HUES48 (cell line): ENCODE results near the gene PDE4D.

Source experiments
- H3K27ac ChIP-seq: one replicate; pipeline ENCODE4 v1.7.0; 2013; ENCODE audit warnings: low read depth, low read length, inconsistent platforms
- H3K27me3 ChIP-seq: 2 replicates; pipeline ENCODE4 v1.6.1; 2013; ENCODE audit warnings: mild to moderate bottlenecking, low read length; ENCODE audit not compliant: control insufficient read depth, insufficient read depth
- H3K36me3 ChIP-seq: 2 replicates; pipeline ENCODE4 v1.6.1; 2013; ENCODE audit warnings: low read length; ENCODE audit not compliant: control insufficient read depth, insufficient read depth
- H3K4me1 ChIP-seq: 2 replicates; pipeline ENCODE4 v1.6.1; 2013; ENCODE audit warnings: mild to moderate bottlenecking, low read length; ENCODE audit not compliant: control insufficient read depth, insufficient read depth
- H3K4me3 ChIP-seq: 2 replicates; pipeline ENCODE4 v1.5.1; 2013; ENCODE audit warnings: mild to moderate bottlenecking, low read depth, low read length
- H3K9ac ChIP-seq: 2 replicates; pipeline ENCODE4 v1.6.1; 2013; ENCODE audit warnings: mild to moderate bottlenecking, low read depth, low read length, moderate library complexity
- H3K9me3 ChIP-seq: 2 replicates; pipeline ENCODE4 v1.6.1; 2013; ENCODE audit warnings: low read length; ENCODE audit not compliant: control insufficient read depth, insufficient read depth

PDE4D gene

GRCh38 chr5:59371525-59372127 lies 521.9 kb downstream of the PDE4D start:
- H3K9me3 ChIP-seq, result no peaks in the 10 kb centered on the region
- H3K27ac ChIP-seq, result no peak overlapping the region
- no peak overlapping the region for H3K4me3 ChIP-seq
- no peaks in the 10 kb centered on the region for H3K27me3 ChIP-seq
- H3K9ac ChIP-seq, result no peak overlapping the region
- no peaks in the 10 kb centered on the region for H3K36me3 ChIP-seq
- H3K4me1 ChIP-seq, result peaks cover 9% of the 10 kb centered on the region; the same call in 1 of the 2 replicates

- Histone ChIP-seq H3K4me1 (peaks cover 9% of the 10 kb centered on the region; the same call in 1 of the 2 replicates), H3K4me3 (no peak overlapping the region), H3K36me3 (no peaks in the 10 kb centered on the region), H3K9ac (no peak overlapping the region), H3K9me3 (no peaks in the 10 kb centered on the region), H3K27ac (no peak overlapping the region), H3K27me3 (no peaks in the 10 kb centered on the region)
Observed at GRCh38 chr5:59368951-59369350, 524.6 kb downstream of the PDE4D start.

GRCh38 chr5:59367791-59368394 lies 525.6 kb downstream of the PDE4D start:
- Histone ChIP-seq H3K9ac (no peak overlapping the region), H3K27ac (no peak overlapping the region), H3K27me3 (no peaks in the 10 kb centered on the region), H3K36me3 (no peaks in the 10 kb centered on the region), H3K4me3 (no peak overlapping the region), H3K4me1 (peaks cover 9% of the 10 kb centered on the region; the same call in 1 of the 2 replicates), H3K9me3 (no peaks in the 10 kb centered on the region)

- H3K4me3 ChIP-seq, result no peak overlapping the region
- no peaks in the 10 kb centered on the region for H3K9me3 ChIP-seq
- no peaks in the 10 kb centered on the region for H3K27me3 ChIP-seq
- H3K9ac ChIP-seq, result no peak overlapping the region
- no peak overlapping the region for H3K27ac ChIP-seq
- H3K36me3 ChIP-seq, result no peaks in the 10 kb centered on the region
- peaks cover 9% of the 10 kb centered on the region; the same call in 1 of the 2 replicates for H3K4me1 ChIP-seq
Observed at GRCh38 chr5:59366784-59367183, 526.7 kb downstream of the PDE4D start.

- H3K9me3 ChIP-seq, result no peaks in the 10 kb centered on the region
- H3K4me1 ChIP-seq, result peaks cover 26% of the 10 kb centered on the region
- no peak overlapping the region for H3K27ac ChIP-seq
- H3K4me3 ChIP-seq, result no peak overlapping the region
- H3K27me3 ChIP-seq, result no peaks in the 10 kb centered on the region
- H3K9ac ChIP-seq, result no peak overlapping the region
- no peaks in the 10 kb centered on the region for H3K36me3 ChIP-seq
Observed at GRCh38 chr5:59362438-59362837, 531.1 kb downstream of the PDE4D start.

GRCh38 chr5:59361454-59361853 lies 532.1 kb downstream of the PDE4D start:
- Histone ChIP-seq H3K4me3 (no peak overlapping the region), H3K9me3 (no peaks in the 10 kb centered on the region), H3K27ac (no peak overlapping the region), H3K9ac (no peak overlapping the region), H3K27me3 (no peaks in the 10 kb centered on the region), H3K4me1 (peaks cover 36% of the 10 kb centered on the region), H3K36me3 (no peaks in the 10 kb centered on the region)

- H3K9me3 ChIP-seq, result no peaks in the 10 kb centered on the region
- H3K36me3 ChIP-seq, result no peaks in the 10 kb centered on the region
- peaks cover 38% of the 10 kb centered on the region for H3K4me1 ChIP-seq
- no peaks in the 10 kb centered on the region for H3K27me3 ChIP-seq
- H3K4me3 ChIP-seq, result no peak overlapping the region
- no peak overlapping the region for H3K9ac ChIP-seq
- H3K27ac ChIP-seq, result no peak overlapping the region
Observed at GRCh38 chr5:59360130-59360555, 533.4 kb downstream of the PDE4D start.

GRCh38 chr5:59358005-59358861 lies 535.3 kb downstream of the PDE4D start:
- H3K9me3 ChIP-seq, result no peaks in the 10 kb centered on the region
- no peak overlapping the region for H3K9ac ChIP-seq
- no peak overlapping the region for H3K4me3 ChIP-seq
- H3K4me1 ChIP-seq, result peaks cover 38% of the 10 kb centered on the region
- H3K27ac ChIP-seq, result peak overlapping the region; percentile 70
- no peaks in the 10 kb centered on the region for H3K27me3 ChIP-seq
- no peaks in the 10 kb centered on the region for H3K36me3 ChIP-seq

- H3K36me3 ChIP-seq, result no peaks in the 10 kb centered on the region
- peak overlapping the region; percentile 70 for H3K27ac ChIP-seq
- H3K9me3 ChIP-seq, result no peaks in the 10 kb centered on the region
- no peaks in the 10 kb centered on the region for H3K27me3 ChIP-seq
- H3K9ac ChIP-seq, result no peak overlapping the region
- peaks cover 38% of the 10 kb centered on the region for H3K4me1 ChIP-seq
- no peak overlapping the region for H3K4me3 ChIP-seq
Observed at GRCh38 chr5:59357381-59357977, 536.0 kb downstream of the PDE4D start.

GRCh38 chr5:59356813-59357380 lies 536.6 kb downstream of the PDE4D start:
- no peak overlapping the region for H3K9ac ChIP-seq
- no peaks in the 10 kb centered on the region for H3K9me3 ChIP-seq
- H3K4me3 ChIP-seq, result no peak overlapping the region
- H3K36me3 ChIP-seq, result no peaks in the 10 kb centered on the region
- no peaks in the 10 kb centered on the region for H3K27me3 ChIP-seq
- peak overlapping the region; percentile 70 for H3K27ac ChIP-seq
- peaks cover 38% of the 10 kb centered on the region for H3K4me1 ChIP-seq
